Activated CD4-positive, alpha-beta T cell treated with anti-CD3 and anti-CD28 coated beads, Interleukin-2, amount 50 U/mL, for 48 hours (primary cell): ENCODE results near the gene SAMD14.
A peak's percentile ranks its signal among the peaks of the same experiment; 100 is the strongest.

Experiments used
- DNase-seq, 2 experiments: peaks; one replicate each; pipeline ENCODE4 v3.0.0-alpha.2; 2020

The SAMD14 gene

GRCh38 chr17:50132104-50132794 is 2.3 kb upstream of the SAMD14 start:
- DNase-seq, result no peak

DNA sequence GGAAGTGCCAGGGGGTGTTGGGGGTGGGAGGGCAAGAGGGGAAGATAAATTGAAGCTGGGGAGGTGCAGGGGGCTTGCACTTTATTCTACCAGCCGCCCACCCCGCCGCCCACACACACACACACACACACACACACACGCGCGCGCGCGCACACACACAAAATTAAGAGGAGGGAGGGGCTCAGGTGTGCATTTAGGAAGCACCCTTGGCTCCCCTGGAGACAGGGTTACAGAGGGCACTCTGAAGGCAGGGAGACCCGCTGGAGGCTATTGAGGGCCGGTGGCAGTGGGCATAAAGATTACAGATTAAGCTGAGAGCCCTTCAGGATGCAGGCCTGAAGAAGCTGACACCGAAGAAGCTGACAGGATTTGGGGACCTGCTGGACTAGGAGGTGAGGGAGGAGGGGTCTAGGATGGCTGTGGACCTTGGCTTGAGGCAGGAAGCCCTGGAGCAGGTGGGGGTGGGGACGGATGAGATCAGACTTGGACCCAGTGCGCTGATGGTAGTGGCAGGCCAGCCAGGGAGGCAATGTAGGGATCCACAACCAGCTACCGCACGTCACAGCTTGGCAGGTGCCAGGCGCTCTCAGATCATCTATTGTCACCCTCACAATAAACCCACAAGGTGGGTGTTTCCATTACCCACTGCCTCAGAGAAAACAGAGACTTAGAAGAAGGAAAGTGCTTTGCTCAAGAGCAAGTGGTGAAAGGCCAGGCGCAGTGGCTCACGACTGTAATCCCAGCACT is 772 bp upstream of the SAMD14 start:
- no peak for DNase-seq

DNA sequence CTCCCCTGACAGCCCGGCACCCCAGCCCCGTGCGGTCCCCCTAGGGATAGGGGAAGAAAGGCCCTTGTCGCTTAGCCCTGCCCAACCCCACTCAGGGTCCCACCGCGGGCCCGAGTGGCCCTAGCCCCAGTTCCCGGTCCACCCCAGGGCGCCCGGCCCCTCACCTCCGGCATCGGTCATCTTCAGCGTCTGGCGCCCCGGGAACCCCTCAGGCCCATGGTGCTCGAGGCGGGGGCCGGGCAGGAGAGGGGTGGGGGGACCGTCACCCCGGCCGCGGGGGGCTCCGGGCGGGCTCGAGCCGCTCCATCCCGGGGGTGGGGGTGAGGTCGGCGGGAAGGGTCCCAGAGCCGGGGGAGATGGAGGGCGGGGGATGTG is 620 bp downstream of the SAMD14 start:
- no peak for DNase-seq

- DNase-seq, result no peak
These were observed 1.3 kb downstream of the SAMD14 start for GRCh38 chr17:50128441-50129352.

DNA sequence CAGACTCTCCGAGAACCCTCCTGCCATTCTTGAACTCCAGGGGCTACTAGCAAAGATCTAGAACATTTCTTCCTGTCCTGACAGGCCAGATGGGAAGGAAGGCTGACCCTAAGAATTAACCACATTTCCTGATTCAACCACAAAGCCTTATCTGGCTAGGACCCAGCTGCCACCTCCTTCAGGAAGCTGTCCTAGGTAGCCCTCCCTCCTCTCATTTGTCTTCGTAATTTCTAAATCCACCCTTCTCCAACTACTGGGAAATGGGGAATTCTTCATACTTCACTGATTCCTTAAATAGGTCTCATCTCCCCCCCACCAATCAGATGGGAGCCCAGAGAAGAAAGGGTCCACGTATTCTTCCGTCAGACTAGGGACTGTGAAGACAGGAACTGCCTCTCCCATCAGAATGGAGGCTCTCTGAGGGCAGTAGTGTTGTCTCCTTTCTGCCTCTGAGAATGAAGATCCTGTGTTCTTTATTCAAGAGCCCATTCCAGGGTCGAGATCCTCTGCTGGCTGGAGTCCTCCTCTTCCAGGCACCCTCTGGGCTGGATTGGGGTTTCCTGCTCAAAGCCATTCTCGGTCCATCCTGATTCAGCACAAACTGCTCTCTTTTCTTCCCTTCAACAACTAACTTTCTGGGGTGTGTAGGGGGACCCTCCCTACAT is 2.1 kb downstream of the SAMD14 start:
- DNase-seq, result no peak

DNA sequence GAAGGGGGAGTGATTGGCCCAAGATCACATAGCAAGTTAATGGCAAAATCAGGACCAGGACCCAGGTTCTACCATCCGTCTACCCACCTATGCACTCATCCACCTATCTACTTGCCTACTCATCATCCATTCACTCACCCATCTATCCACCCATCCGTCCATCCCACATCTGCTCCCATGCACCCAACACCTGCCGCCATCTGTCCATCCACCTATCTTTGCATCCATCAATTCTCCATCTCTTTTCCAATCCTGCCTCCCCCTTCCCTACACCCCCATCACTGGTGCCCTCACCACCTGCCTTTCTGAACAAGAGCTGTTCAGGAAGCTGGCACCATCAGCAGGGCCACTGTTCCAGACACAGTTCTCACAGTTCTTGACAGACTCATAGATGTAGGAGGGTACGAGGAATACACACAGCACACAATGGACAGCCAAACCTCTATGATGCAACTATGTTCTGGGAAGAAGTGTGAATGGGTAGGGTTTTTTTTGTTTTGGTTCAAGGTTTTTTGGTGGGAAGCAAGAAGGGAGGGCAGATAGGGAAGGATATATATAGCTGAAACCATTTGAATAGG is 4.5 kb downstream of the SAMD14 start:
- DNase-seq, result no peak

GRCh38 chr17:50123649-50124349 is 6.2 kb downstream of the SAMD14 start:
- DNase-seq, result no peak

GRCh38 chr17:50122945-50123344 is 7.0 kb downstream of the SAMD14 start:
- DNase-seq, result no peak

- DNase-seq, result no peak
These were observed 9.3 kb downstream of the SAMD14 start for GRCh38 chr17:50120475-50121253.

- no peak for DNase-seq
These were observed 11.1 kb downstream of the SAMD14 start for GRCh38 chr17:50118828-50119218.

DNA sequence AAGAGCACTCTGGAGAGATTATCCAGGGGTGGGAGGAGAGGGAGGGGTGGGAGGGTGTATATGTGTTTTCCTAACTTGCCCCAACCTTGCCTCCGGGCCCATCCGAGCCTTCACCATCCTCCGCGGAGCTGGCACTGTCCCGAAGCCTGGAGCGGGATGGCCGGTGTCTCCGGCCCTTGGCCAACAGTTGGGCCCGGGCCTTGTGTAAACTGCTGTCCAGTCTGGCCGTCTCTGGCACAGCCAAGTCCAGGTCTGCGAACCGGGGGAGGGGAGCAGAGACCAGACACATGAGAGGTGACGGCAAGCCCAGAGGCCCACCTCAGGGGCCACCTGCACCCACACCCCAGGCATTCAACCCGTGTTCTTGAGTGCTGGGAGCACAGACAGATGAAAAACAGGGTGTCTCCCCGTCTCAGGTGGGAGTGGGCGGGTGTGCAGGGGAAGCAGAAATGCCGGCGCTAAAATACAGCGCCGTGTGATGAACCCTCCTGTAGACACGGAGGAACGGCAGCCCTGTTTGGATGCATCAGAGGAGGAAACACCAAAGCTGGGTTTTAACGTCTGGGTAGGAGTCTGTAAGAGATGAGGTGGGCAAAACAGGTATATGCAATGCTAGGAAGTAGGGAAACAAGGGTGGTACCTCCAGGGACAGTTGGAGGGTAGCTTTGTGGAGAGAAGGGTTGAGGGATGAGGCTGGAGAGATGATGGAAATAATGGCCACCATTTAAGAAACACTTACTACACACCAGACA is 11.7 kb downstream of the SAMD14 start:
- DNase-seq, result no peak

- DNase-seq, result peak; percentile 61 to 66
These were observed 12.5 kb downstream of the SAMD14 start for GRCh38 chr17:50117202-50118051.

GRCh38 chr17:50115756-50116155 is 14.2 kb downstream of the SAMD14 start:
- DNase-seq, result no peak

DNA sequence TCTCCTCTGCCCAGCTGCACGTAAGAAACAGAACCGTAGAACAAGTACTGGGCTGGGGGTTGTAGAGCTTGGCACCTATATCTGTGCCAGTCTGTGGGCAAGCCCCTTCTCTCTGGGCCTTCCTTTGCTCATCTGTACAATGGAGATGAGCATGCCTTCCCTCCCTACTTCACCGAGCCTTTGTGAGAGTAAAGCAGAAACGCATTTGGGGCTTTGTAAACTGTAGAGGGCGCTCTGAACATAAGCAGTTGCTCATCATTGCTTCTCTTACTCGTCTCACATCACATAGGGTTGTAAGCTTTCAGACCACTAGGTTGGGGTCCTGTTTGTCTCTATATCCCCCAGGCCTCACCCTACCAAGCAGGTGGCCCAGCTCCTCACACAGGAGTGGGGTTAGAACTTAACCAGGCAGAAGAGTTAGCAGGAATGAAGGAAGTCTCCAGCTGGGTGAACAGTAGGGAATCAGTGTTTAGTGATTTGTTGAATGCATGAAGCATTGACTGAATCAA is 15.1 kb downstream of the SAMD14 start:
- DNase-seq, result peak; percentile 37 to 53

- no peak for DNase-seq
These were observed 15.6 kb downstream of the SAMD14 start for GRCh38 chr17:50114401-50114800.

DNA sequence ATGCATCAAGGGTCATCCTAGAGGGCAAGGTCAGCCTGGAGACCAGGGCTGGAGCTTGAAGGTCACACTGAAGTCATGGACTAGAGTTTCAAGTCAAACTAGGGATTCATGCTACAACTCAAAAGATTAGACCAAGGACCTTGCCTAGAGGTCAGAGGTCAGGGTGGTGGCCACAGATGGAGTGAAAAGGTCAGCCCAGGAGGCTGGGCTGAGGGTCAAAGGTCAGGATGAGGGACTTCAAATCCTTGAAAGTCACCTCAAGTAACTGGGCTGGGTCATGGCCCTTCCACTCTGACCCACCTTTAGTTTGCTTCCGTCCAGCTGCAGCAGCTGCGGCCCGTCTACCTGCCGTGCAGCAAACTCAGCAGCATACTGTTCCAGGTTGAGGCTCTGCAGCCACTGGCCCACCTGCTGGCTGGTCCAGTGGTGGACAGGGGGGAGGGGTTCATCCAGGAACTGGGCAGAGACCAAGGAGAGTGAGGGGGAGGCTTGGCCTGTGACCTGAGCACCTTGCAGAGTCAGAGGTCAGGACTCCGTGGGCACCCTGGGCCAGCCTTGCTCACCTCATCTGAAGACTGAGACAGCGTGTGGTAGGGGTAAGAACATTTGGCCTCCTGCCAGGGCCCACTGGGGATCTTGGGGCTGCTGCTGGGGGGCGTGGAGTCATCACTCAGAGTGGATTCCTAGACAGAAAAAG is 16.2 kb downstream of the SAMD14 start:
- DNase-seq, result no peak

GRCh38 chr17:50112694-50113093 is 17.3 kb downstream of the SAMD14 start:
- DNase-seq, result no peak
